GM12891 (cell line): ENCODE results near the gene PCED1B.

Source experiments
- PAX5 ChIP-seq: IDR thresholded peaks from 2 replicates; pipeline ENCODE4 v1.6.1; 2011; ENCODE audit warnings: low read length, moderate library complexity, mild to moderate bottlenecking; ENCODE audit not compliant: insufficient read depth, severe bottlenecking
- POLR2A ChIP-seq: IDR thresholded peaks from 2 replicates; pipeline ENCODE4 v1.6.1; 2011; ENCODE audit warnings: low read depth, low read length, control low read depth
- POLR2AphosphoS5 ChIP-seq: IDR thresholded peaks from 2 replicates; pipeline ENCODE4 v1.6.1; 2011; ENCODE audit warnings: low read depth, low read length, control low read depth
- POU2F2 ChIP-seq: IDR thresholded peaks from 2 replicates; pipeline ENCODE4 v1.6.1; 2011; ENCODE audit warnings: low read depth, mild to moderate bottlenecking, control low read depth, low read length, moderate library complexity
- SPI1 ChIP-seq: IDR thresholded peaks from 2 replicates; pipeline ENCODE4 v1.6.1; 2011; ENCODE audit warnings: low read depth, low read length, control low read depth
- TAF1 ChIP-seq: IDR thresholded peaks from 2 replicates; pipeline ENCODE4 v1.6.1; 2011; ENCODE audit warnings: low read depth, low read length, control low read depth

DNA sequence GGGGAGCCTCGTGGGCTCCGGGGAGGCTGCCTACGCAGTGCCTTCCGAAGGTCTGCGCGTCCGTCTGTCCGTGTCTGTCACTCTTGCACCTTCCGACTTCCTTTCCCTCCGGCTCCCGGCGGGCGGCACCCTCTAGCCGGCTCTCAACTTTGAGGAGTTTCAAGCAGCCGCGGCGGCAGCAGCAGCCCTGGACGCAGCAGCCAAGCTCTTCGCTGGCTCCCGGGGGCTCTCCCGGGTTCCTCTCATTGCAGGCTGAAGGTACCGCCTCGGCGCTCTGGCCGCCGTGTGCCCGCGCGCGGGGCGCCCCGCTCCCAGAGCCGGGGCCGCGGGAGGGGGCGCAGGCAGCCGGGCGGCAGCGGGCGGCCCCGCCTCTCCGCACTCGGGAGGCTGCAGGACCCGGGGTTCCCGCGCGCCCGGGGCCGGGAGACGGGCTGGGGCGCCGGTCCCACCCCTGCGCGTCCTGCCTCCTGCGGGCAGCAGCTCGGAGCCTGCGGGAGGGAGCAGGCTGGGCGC, at the start of gene PCED1B, which contains the start of gene AMIGO2:
- no peak for TF ChIP-seq POLR2AphosphoS5
- TF ChIP-seq POLR2A = no peak
- no peak for TF ChIP-seq TAF1
- TF ChIP-seq PAX5 = no peak
- TF ChIP-seq SPI1 = no peak
- no peak for TF ChIP-seq POU2F2
